ENCODE results near the gene COMMD6. TPM values are rescaled to one million over a fixed set of nuclear protein-coding genes. Genes with fewer than 3 reads are reported as not detected.

COMMD6 gene
- total and polyA plus RNA-seq, 10 donors: 83.6 to 334 (median 152) TPM

GRCh38 chr13:75558145-75558840 lies 20.7 kb upstream of the COMMD6 start:
- 88 to 99% (median 93%) methylated on average over 2 of the region's 2 CpGs for WGBS, 5 donors
- no peak overlapping the region for H3K4me3 ChIP-seq
- H3K27ac ChIP-seq: no peak overlapping the region
- H3K9me3 ChIP-seq: no peaks in the 10 kb centered on the region
- peaks cover 0 to 10% (median 3%) of the 10 kb centered on the region in 6 donors for H3K4me1 ChIP-seq
- peaks cover 0 to 56% (median 18%) of the 10 kb centered on the region in 6 donors for H3K36me3 ChIP-seq
- intact Hi-C loops (cut with DNase I; ENCODE audit: low total_unique reads): no loop called here
- no peak for DNase-seq
- no peak for TF ChIP-seq POLR2A (IDR thresholded peaks at IDR 0.05)
- H3K27me3 ChIP-seq (replicated peaks in 1 of 7): no peaks in the 10 kb centered on the region

GRCh38 chr13:75556961-75557360 lies 19.3 kb upstream of the COMMD6 start:
- no peak overlapping the region for H3K4me3 ChIP-seq
- peaks cover 0 to 44% (median 13%) of the 10 kb centered on the region in 6 donors for H3K36me3 ChIP-seq
- H3K27me3 ChIP-seq (replicated peaks in 1 of 7): no peaks in the 10 kb centered on the region
- intact Hi-C loops (cut with DNase I; ENCODE audit: low total_unique reads): no loop called here
- H3K9me3 ChIP-seq: no peaks in the 10 kb centered on the region
- DNase-seq: no peak
- H3K4me1 ChIP-seq: peaks cover 0 to 20% (median 3%) of the 10 kb centered on the region in 6 donors
- TF ChIP-seq POLR2AphosphoS5 (IDR thresholded peaks at IDR 0.05) (no peak), POLR2A (IDR thresholded peaks at IDR 0.05) (no peak), CTCF (IDR thresholded peaks at IDR 0.05 in 8 of 11, conservative IDR thresholded peaks at IDR 0.05 in 3 of 11) (no peak)
- no peak overlapping the region for H3K27ac ChIP-seq
- WGBS, 5 donors: 88 to 96% (median 93%) methylated on average over 2 of the region's 2 CpGs

- no peaks in the 10 kb centered on the region for H3K27me3 ChIP-seq (replicated peaks in 1 of 7)
- no peak overlapping the region for H3K4me3 ChIP-seq
- H3K36me3 ChIP-seq: peaks cover 0 to 33% (median 8%) of the 10 kb centered on the region in 6 donors
- 72 to 91% (median 85%) methylated on average over 1 of the region's 1 CpG for WGBS, 5 donors
- H3K9me3 ChIP-seq: no peaks in the 10 kb centered on the region
- TF ChIP-seq POLR2AphosphoS5 (IDR thresholded peaks at IDR 0.05) (no peak), CTCF (IDR thresholded peaks at IDR 0.05 in 8 of 11, conservative IDR thresholded peaks at IDR 0.05 in 3 of 11) (no peak), POLR2A (IDR thresholded peaks at IDR 0.05) (no peak)
- H3K27ac ChIP-seq: no peak overlapping the region
- no peak for DNase-seq
- intact Hi-C loops (cut with DNase I; ENCODE audit: low total_unique reads): no loop called here
- H3K4me1 ChIP-seq: peaks cover 2 to 31% (median 8%) of the 10 kb centered on the region in 6 donors
Measured at GRCh38 chr13:75555836-75556235, 18.2 kb upstream of the COMMD6 start.

GRCh38 chr13:75554981-75555380 lies 17.3 kb upstream of the COMMD6 start:
- H3K4me1 ChIP-seq: peaks cover 10 to 40% (median 16%) of the 10 kb centered on the region in 6 donors
- intact Hi-C loops (cut with DNase I; ENCODE audit: low total_unique reads): no loop called here
- no peaks in the 10 kb centered on the region for H3K27me3 ChIP-seq (replicated peaks in 1 of 7)
- peaks cover 0 to 29% (median 6%) of the 10 kb centered on the region in 6 donors for H3K36me3 ChIP-seq
- DNase-seq: no peak
- WGBS, 5 donors: 95 to 100% (median 97%) methylated on average over 3 of the region's 3 CpGs
- no peak overlapping the region for H3K4me3 ChIP-seq
- no peaks in the 10 kb centered on the region for H3K9me3 ChIP-seq
- TF ChIP-seq POLR2AphosphoS5 (IDR thresholded peaks at IDR 0.05) (no peak), CTCF (IDR thresholded peaks at IDR 0.05 in 8 of 11, conservative IDR thresholded peaks at IDR 0.05 in 3 of 11) (no peak), POLR2A (IDR thresholded peaks at IDR 0.05) (no peak)
- H3K27ac ChIP-seq: no peak overlapping the region
